Activated CD8-positive, alpha-beta memory T cell treated with anti-CD3 and anti-CD28 coated beads for 24 hours (primary cell): Measurements from ENCODE around the gene UBAC2.
"Not testable (repeated sequence)": the region's sequence is repeated elsewhere in the genome, so short reads cannot be mapped to it uniquely, and the experiment has no call there.

Source experiments
- DNase-seq: peaks from one replicate; pipeline ENCODE4 v3.0.0-alpha.2; 2020

Gene UBAC2

GRCh38 chr13:99215184-99215830, 14.7 kb downstream of the UBAC2 start:
- peak; percentile 82 for DNase-seq

GRCh38 chr13:99217461-99218110, 16.9 kb downstream of the UBAC2 start:
- DNase-seq = peak; percentile 79

GRCh38 chr13:99218126-99218525, 17.5 kb downstream of the UBAC2 start:
- DNase-seq = no peak

- peak; percentile 55 for DNase-seq
These were observed 17.9 kb downstream of the UBAC2 start for GRCh38 chr13:99218545-99218944.

- DNase-seq = peak; percentile 66
These were observed 18.3 kb downstream of the UBAC2 start for GRCh38 chr13:99218969-99219368.

GRCh38 chr13:99220199-99220935, 19.7 kb downstream of the UBAC2 start:
- no peak for DNase-seq

- DNase-seq = no peak
These were observed 21.0 kb downstream of the UBAC2 start for GRCh38 chr13:99221567-99222239.

GRCh38 chr13:99223587-99223986, 22.9 kb downstream of the UBAC2 start:
- no peak for DNase-seq

- DNase-seq = no peak
These were observed 23.4 kb downstream of the UBAC2 start for GRCh38 chr13:99224021-99224420.

GRCh38 chr13:99225078-99225477, 24.4 kb downstream of the UBAC2 start:
- no peak for DNase-seq

- no peak for DNase-seq
These were observed 25.9 kb downstream of the UBAC2 start for GRCh38 chr13:99226513-99226912.

GRCh38 chr13:99227331-99227900, 26.8 kb downstream of the UBAC2 start:
- DNase-seq = no peak

GRCh38 chr13:99227909-99228688, 27.4 kb downstream of the UBAC2 start:
- DNase-seq = no peak

GRCh38 chr13:99228737-99229691, 28.4 kb downstream of the UBAC2 start:
- DNase-seq = peak; percentile 72

GRCh38 chr13:99230588-99230987, 29.9 kb downstream of the UBAC2 start:
- not testable (repeated sequence) for DNase-seq

GRCh38 chr13:99230991-99231390, 30.3 kb downstream of the UBAC2 start:
- no peak for DNase-seq

- no peak for DNase-seq
These were observed 31.1 kb downstream of the UBAC2 start for GRCh38 chr13:99231721-99232120.

GRCh38 chr13:99237981-99238662, 37.5 kb downstream of the UBAC2 start:
- no peak for DNase-seq

GRCh38 chr13:99246100-99246499, 45.4 kb downstream of the UBAC2 start:
- DNase-seq = no peak

- DNase-seq = not testable (repeated sequence)
These were observed 48.5 kb downstream of the UBAC2 start for GRCh38 chr13:99249178-99249577.
